ENCODE data around the gene SUV39H1.
A peak's percentile ranks its signal among the peaks of the same experiment; 100 is the strongest.
"Not testable (repeated sequence)": the region's sequence is repeated elsewhere in the genome, so short reads cannot be mapped to it uniquely, and the experiment has no call there.

Gene SUV39H1

GRCh38 chrX:48689208-48689920 lies 7.2 kb upstream of the SUV39H1 start:
- no peak for DNase-seq

- DNase-seq = not testable (repeated sequence)
These were observed 4.8 kb upstream of the SUV39H1 start for GRCh38 chrX:48691746-48692145.

GRCh38 chrX:48694776-48695533 lies 1.6 kb upstream of the SUV39H1 start:
- DNase-seq = peak in 1 of 2 experiments; percentile 31

- peak in 1 of 2 experiments; percentile 81 for DNase-seq
These were observed 1.0 kb upstream of the SUV39H1 start for GRCh38 chrX:48695534-48695896.

- peak; percentile 45 to 81 for DNase-seq
These were observed 621 bp upstream of the SUV39H1 start for GRCh38 chrX:48695925-48696300.

GRCh38 chrX:48696909-48697727 lies 584 bp downstream of the SUV39H1 start:
- DNase-seq = peak; percentile 72 to 88

GRCh38 chrX:48698306-48698705 lies 1.8 kb downstream of the SUV39H1 start:
- DNase-seq = no peak

- no peak for DNase-seq
These were observed 3.7 kb downstream of the SUV39H1 start for GRCh38 chrX:48700246-48700645.

- no peak for DNase-seq
These were observed 4.6 kb downstream of the SUV39H1 start for GRCh38 chrX:48700951-48701653.

GRCh38 chrX:48702032-48702431 lies 5.5 kb downstream of the SUV39H1 start:
- DNase-seq = no peak

- DNase-seq = no peak
These were observed 6.2 kb downstream of the SUV39H1 start for GRCh38 chrX:48702716-48703115.

- no peak for DNase-seq
These were observed 6.7 kb downstream of the SUV39H1 start for GRCh38 chrX:48703228-48703627.

GRCh38 chrX:48703642-48704481 lies 7.3 kb downstream of the SUV39H1 start:
- DNase-seq = peak in 1 of 2 experiments; percentile 7

GRCh38 chrX:48705871-48706270 lies 9.3 kb downstream of the SUV39H1 start:
- no peak for DNase-seq

- no peak for DNase-seq
These were observed 13.1 kb downstream of the SUV39H1 start for GRCh38 chrX:48709522-48710112.

GRCh38 chrX:48711162-48711928 lies 14.8 kb downstream of the SUV39H1 start:
- no peak for DNase-seq

GRCh38 chrX:48711929-48712505 lies 15.5 kb downstream of the SUV39H1 start:
- DNase-seq = no peak

- no peak for DNase-seq
These were observed 17.3 kb downstream of the SUV39H1 start for GRCh38 chrX:48713847-48714246.

GRCh38 chrX:48714573-48714972 lies 18.0 kb downstream of the SUV39H1 start:
- DNase-seq = no peak

- peak in 1 of 2 experiments; percentile 73 for DNase-seq
These were observed 18.5 kb downstream of the SUV39H1 start for GRCh38 chrX:48715072-48715471.

Data from NCI-H524 (cell line).